ENCODE data around the gene OR13C3. TPM values are rescaled to one million over a fixed set of nuclear protein-coding genes. Genes with fewer than 3 reads are reported as not detected.
"Not testable (repeated sequence)": the region's sequence is repeated elsewhere in the genome, so short reads cannot be mapped to it uniquely, and the experiment has no call there.

OR13C3 gene
- total RNA-seq, 1 donor from 2014 or later = not detected

- Mint-ChIP-seq H3K4me3 (ENCODE audit: unreplicated experiment) (no peak overlapping the region), H3K36me3 (ENCODE audit: unreplicated experiment) (no peaks in the 10 kb centered on the region), H3K4me1 (ENCODE audit: unreplicated experiment) (no peaks in the 10 kb centered on the region), H3K27me3 (ENCODE audit: unreplicated experiment) (peaks cover 11% of the 10 kb centered on the region), H3K9me3 (ENCODE audit: unreplicated experiment) (no peaks in the 10 kb centered on the region), H3K27ac (ENCODE audit: unreplicated experiment) (no peak overlapping the region)
- no peak for DNase-seq (ENCODE audit: extremely low spot score, unreplicated experiment)
- TF ChIP-seq CTCF (IDR thresholded peaks at IDR 0.05) = no peak
These were observed 8.0 kb upstream of the OR13C3 start for GRCh38 chr9:104544644-104545043.

- Mint-ChIP-seq H3K4me3 (ENCODE audit: unreplicated experiment) (no peak overlapping the region), H3K4me1 (ENCODE audit: unreplicated experiment) (no peaks in the 10 kb centered on the region), H3K27me3 (ENCODE audit: unreplicated experiment) (peaks cover 6% of the 10 kb centered on the region), H3K36me3 (ENCODE audit: unreplicated experiment) (no peaks in the 10 kb centered on the region), H3K9me3 (ENCODE audit: unreplicated experiment) (no peaks in the 10 kb centered on the region), H3K27ac (ENCODE audit: unreplicated experiment) (no peak overlapping the region)
- TF ChIP-seq CTCF (IDR thresholded peaks at IDR 0.05) = no peak
- no peak for DNase-seq (ENCODE audit: extremely low spot score, unreplicated experiment)
These were observed 2.6 kb upstream of the OR13C3 start for GRCh38 chr9:104539275-104539674.

GRCh38 chr9:104527109-104527508 is 9.5 kb downstream of the OR13C3 start, which contains the start of gene OR13C4:
Gene OR13C4 (minus strand): TSS chr9:104527209. CDS start chr9:104527209, 0 bp downstream.
- no peak within 1 kb of the TSS for H3K4me3 Mint-ChIP-seq (ENCODE audit: unreplicated experiment)
- H3K9me3 Mint-ChIP-seq (ENCODE audit: unreplicated experiment) = no peaks in the 10 kb centered on the region
- TF ChIP-seq CTCF (IDR thresholded peaks at IDR 0.05) = no peak
- DNase-seq (ENCODE audit: extremely low spot score, unreplicated experiment) = no peak
- H3K4me1 Mint-ChIP-seq (ENCODE audit: unreplicated experiment) = no peaks in the 10 kb centered on the region
- peaks cover 11% of the 10 kb centered on the region for H3K27me3 Mint-ChIP-seq (ENCODE audit: unreplicated experiment)
- no peaks in the 10 kb centered on the region for H3K36me3 Mint-ChIP-seq (ENCODE audit: unreplicated experiment)
- H3K27ac Mint-ChIP-seq (ENCODE audit: unreplicated experiment) = no peak within 1 kb of the TSS

- DNase-seq (ENCODE audit: extremely low spot score, unreplicated experiment); H3K4me1 Mint-ChIP-seq (ENCODE audit: unreplicated experiment); H3K36me3 Mint-ChIP-seq (ENCODE audit: unreplicated experiment); H3K27me3 Mint-ChIP-seq (ENCODE audit: unreplicated experiment); H3K27ac Mint-ChIP-seq (ENCODE audit: unreplicated experiment); H3K4me3 Mint-ChIP-seq (ENCODE audit: unreplicated experiment); H3K9me3 Mint-ChIP-seq (ENCODE audit: unreplicated experiment): not testable (repeated sequence)
These were observed 16.4 kb downstream of the OR13C3 start for GRCh38 chr9:104520241-104520640.

- no peak for DNase-seq (ENCODE audit: extremely low spot score, unreplicated experiment)
- no peak for TF ChIP-seq CTCF (IDR thresholded peaks at IDR 0.05)
- Mint-ChIP-seq H3K4me3 (ENCODE audit: unreplicated experiment) (no peak overlapping the region), H3K27ac (ENCODE audit: unreplicated experiment) (no peak overlapping the region), H3K27me3 (ENCODE audit: unreplicated experiment) (peaks cover 10% of the 10 kb centered on the region), H3K9me3 (ENCODE audit: unreplicated experiment) (no peaks in the 10 kb centered on the region), H3K4me1 (ENCODE audit: unreplicated experiment) (no peaks in the 10 kb centered on the region), H3K36me3 (ENCODE audit: unreplicated experiment) (no peaks in the 10 kb centered on the region)
These were observed 21.8 kb downstream of the OR13C3 start for GRCh38 chr9:104514901-104515300.

GRCh38 chr9:104506565-104506964 is 30.1 kb downstream of the OR13C3 start:
- Mint-ChIP-seq H3K27ac (ENCODE audit: unreplicated experiment) (no peak overlapping the region), H3K36me3 (ENCODE audit: unreplicated experiment) (no peaks in the 10 kb centered on the region), H3K27me3 (ENCODE audit: unreplicated experiment) (no peaks in the 10 kb centered on the region), H3K4me3 (ENCODE audit: unreplicated experiment) (no peak overlapping the region), H3K4me1 (ENCODE audit: unreplicated experiment) (no peaks in the 10 kb centered on the region), H3K9me3 (ENCODE audit: unreplicated experiment) (no peaks in the 10 kb centered on the region)
- no peak for DNase-seq (ENCODE audit: extremely low spot score, unreplicated experiment)
- TF ChIP-seq CTCF (IDR thresholded peaks at IDR 0.05) = no peak

All from osteocyte (in vitro differentiated cells).